Measurements from ENCODE around the gene AFF2.

AFF2 gene

GRCh38 chrX:148582353-148582752 is 81.9 kb downstream of the AFF2 start:
- DNase-seq (ENCODE audit: low spot score): no peak

GRCh38 chrX:148588649-148589310 is 88.4 kb downstream of the AFF2 start:
- DNase-seq (ENCODE audit: low spot score): no peak

- no peak for DNase-seq (ENCODE audit: low spot score)
Observed at GRCh38 chrX:148592595-148592994, 92.2 kb downstream of the AFF2 start.

GRCh38 chrX:148593146-148593545 is 92.7 kb downstream of the AFF2 start:
- peak; percentile 29 for DNase-seq (ENCODE audit: low spot score)

- DNase-seq (ENCODE audit: low spot score): no peak
Observed at GRCh38 chrX:148593987-148594386, 93.6 kb downstream of the AFF2 start.

GRCh38 chrX:148599404-148599803 is 99.0 kb downstream of the AFF2 start:
- DNase-seq (ENCODE audit: low spot score): no peak

- DNase-seq (ENCODE audit: low spot score): no peak
Observed at GRCh38 chrX:148600131-148600530, 99.7 kb downstream of the AFF2 start.

- no peak for DNase-seq (ENCODE audit: low spot score)
Observed at GRCh38 chrX:148600581-148600980, 100.2 kb downstream of the AFF2 start.

GRCh38 chrX:148601034-148601433 is 100.6 kb downstream of the AFF2 start:
- no peak for DNase-seq (ENCODE audit: low spot score)

- peak; percentile 63 for DNase-seq (ENCODE audit: low spot score)
Observed at GRCh38 chrX:148609515-148610327, 109.3 kb downstream of the AFF2 start.

GRCh38 chrX:148610328-148610698 is 109.9 kb downstream of the AFF2 start:
- peak; percentile 56 for DNase-seq (ENCODE audit: low spot score)

GRCh38 chrX:148611993-148612392 is 111.6 kb downstream of the AFF2 start:
- DNase-seq (ENCODE audit: low spot score): no peak

GRCh38 chrX:148612431-148612830 is 112.0 kb downstream of the AFF2 start:
- DNase-seq (ENCODE audit: low spot score): no peak

GRCh38 chrX:148613636-148614035 is 113.2 kb downstream of the AFF2 start:
- no peak for DNase-seq (ENCODE audit: low spot score)

GRCh38 chrX:148615491-148615890 is 115.1 kb downstream of the AFF2 start:
- no peak for DNase-seq (ENCODE audit: low spot score)

- DNase-seq (ENCODE audit: low spot score): no peak
Observed at GRCh38 chrX:148618470-148619445, 118.3 kb downstream of the AFF2 start.

- DNase-seq (ENCODE audit: low spot score): no peak
Observed at GRCh38 chrX:148620023-148620422, 119.6 kb downstream of the AFF2 start.

- DNase-seq (ENCODE audit: low spot score): no peak
Observed at GRCh38 chrX:148624951-148625474, 124.6 kb downstream of the AFF2 start.

- DNase-seq (ENCODE audit: low spot score): no peak
Observed at GRCh38 chrX:148628621-148629020, 128.2 kb downstream of the AFF2 start.

GRCh38 chrX:148629434-148629833 is 129.0 kb downstream of the AFF2 start:
- no peak for DNase-seq (ENCODE audit: low spot score)

- DNase-seq (ENCODE audit: low spot score): no peak
Observed at GRCh38 chrX:148632444-148632843, 132.0 kb downstream of the AFF2 start.

- DNase-seq (ENCODE audit: low spot score): no peak
Observed at GRCh38 chrX:148633218-148633908, 132.9 kb downstream of the AFF2 start.
